VCaP (cell line): Measurements from ENCODE around the gene SFXN3.
A peak's percentile ranks its signal among the peaks of the same experiment; 100 is the strongest.

Source experiments
- H3K27ac ChIP-seq: fragments of 450-650 bp; 2 replicates; pipeline ENCODE4 v1.5.1; 2017
- CTCF ChIP-seq: fragments of 450-650 bp; conservative IDR thresholded peaks from 2 replicates; pipeline ENCODE4 v1.5.1; 2017; ENCODE audit warnings: mild to moderate bottlenecking, moderate library complexity

SFXN3 gene

DNA sequence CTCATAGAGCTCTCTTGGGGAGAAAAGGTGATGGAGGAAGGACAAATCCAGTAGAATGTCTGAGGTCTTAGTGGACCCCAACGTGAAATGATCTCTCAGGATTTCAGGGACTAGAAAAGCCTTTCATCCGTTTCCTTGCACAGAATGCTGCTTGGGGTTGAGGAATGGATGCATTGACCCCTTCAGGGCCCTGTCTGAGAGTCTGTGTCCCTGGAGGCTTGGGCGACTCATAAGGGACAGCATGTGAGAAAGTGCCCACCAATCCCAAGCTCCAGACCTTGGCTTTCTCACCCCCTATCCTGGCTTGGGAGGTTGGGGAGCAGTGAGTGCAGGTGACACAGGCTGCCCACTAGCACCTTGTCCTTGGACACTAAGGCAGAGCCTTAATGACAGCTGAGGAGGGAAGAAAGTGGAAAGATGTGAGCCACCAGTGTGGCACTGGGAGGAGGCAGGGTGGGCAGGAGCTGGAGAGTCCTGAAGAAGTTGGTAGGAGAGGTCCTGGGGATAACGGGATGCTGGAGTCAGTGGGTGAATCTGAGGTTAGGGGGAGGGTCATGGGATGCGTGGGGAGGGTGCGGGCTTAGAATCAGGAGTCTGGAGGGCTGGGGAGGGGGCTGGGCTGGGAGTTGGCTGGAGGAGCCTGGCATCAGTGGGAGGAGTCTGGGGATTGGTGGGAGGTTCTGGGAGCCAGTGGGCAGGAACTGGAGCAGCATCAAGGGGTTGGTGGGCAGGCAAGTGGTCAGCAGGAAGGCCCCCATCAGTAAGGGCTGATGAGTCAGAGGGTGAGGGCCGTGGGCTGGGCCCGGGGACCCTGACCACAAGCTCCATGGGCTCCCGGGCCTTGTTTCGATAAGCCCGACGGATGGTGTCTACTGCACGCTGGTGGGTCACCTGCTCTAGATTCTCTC is 22.9 kb upstream of the SFXN3 start:
- no peak for TF ChIP-seq CTCF
- H3K27ac ChIP-seq: no peak overlapping the region

DNA sequence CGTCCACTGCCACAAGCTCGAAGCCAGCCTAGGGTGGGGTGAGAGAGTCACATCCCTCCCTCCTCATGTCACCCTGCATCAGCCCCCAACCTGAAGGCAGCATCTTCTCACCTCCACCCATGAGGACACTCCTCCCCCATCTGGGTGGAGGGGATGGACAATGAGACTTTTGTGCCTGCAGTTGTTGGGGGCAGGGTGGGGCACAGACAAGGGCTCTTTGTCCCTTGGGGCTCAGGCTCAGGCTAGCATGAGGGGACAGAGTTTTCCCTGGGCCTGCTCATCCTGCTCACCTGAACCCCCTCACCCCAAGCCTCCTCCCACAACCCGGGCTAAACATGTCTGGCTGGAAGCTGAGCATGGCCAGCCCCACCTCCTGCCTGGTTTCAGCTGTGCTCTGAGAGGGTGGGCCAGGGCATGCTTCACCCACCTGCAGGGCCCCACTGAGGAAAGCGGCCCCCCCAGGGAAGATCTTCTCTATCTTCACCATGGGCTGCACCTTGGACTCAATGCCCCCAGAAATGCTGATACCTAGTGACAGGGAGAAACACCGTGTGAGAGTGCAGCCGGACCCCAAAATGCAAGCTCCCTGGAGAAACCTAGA is 22.1 kb upstream of the SFXN3 start:
- TF ChIP-seq CTCF: no peak

GRCh38 chr10:101010329-101010728 is 20.7 kb upstream of the SFXN3 start:
- no peak overlapping the region for H3K27ac ChIP-seq
- TF ChIP-seq CTCF: no peak

More for the DNA sequence above, 22.1 kb upstream of the SFXN3 start:
- H3K27ac ChIP-seq: no peak overlapping the region

DNA sequence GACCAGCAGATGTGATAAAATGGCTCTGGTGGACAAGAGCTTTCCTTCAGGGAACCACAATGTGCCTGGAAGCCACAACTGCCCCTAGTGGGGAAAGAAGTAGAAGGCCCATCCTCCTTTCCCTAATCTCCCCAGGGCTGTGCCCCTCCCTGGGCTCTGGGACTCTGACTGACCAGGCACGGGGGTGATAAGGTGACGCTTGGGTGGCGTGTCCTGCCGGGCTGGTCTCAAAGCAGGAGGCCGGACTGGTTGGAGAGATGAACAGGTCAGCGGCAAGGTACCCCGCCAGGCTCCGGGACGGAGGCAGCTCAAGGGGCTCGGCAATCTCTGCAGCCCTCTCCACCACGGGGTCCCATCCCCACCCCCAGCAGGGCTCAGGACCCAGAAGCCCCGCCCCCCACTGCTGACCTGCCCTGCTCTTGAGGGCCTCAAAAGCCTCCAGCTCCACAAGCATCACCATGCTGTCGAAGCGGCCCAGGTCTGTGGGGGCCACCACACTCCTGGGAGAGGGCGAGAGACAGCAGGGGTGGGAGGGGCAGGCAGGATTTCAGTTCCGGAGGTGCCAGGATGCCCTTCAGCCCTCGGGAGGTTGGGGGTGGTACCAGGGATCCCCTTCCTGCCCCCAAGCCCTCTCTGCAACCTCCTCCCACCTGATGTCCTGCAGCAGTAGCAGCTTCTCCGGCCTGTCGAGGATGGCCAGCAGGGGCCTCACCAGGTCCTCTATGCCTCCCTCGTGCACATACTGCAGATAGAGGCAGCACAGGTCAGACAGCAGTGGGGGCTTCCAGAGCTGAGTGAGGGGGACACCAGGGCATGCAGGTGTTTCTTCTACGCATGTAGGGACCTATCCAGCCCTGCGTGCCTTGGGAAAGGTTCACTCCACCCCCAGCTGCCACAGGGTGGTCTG is 19.3 kb upstream of the SFXN3 start:
- TF ChIP-seq CTCF: peak; percentile 49; the same call in 1 of the 2 replicates
- no peak overlapping the region for H3K27ac ChIP-seq

DNA sequence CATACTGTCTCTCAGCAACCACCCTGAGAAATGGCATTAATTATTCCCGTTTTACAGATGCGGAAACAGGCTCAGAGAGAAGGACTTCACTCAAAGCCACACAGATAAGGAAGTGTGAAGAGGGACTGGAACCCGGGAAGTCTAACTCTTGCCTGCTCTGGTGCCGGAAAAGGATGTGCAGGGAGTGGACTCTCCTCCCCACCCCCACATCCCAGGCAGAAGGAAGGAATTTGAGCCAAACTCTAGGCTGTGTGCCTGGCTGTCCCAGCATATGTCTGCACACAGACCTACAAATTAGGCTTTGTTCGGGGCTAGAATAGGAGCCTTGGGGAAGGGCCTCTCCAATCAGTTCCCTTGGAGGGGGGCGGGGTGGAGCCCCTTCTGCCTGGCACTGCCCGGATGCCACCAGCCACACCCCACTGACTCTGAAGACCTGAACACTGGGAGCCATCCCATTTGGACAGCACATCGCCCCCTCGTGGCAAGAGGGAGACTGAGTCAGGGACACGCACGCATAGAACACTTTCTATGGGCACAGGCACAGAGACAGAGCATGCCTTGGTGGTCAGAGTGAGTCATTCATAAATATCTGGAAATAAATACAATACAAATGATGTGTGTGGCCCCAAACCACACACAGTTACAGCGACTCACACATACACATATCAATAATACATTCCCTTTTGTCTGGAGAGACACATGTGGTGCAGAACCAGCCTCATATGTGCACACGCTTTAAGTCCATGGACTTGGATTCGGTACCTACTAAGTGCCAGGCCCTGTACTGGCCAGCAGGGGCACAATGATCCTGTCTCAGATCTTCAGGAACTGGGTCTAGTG is 18.3 kb upstream of the SFXN3 start:
- no peak overlapping the region for H3K27ac ChIP-seq
- peak; percentile 79 for TF ChIP-seq CTCF

DNA sequence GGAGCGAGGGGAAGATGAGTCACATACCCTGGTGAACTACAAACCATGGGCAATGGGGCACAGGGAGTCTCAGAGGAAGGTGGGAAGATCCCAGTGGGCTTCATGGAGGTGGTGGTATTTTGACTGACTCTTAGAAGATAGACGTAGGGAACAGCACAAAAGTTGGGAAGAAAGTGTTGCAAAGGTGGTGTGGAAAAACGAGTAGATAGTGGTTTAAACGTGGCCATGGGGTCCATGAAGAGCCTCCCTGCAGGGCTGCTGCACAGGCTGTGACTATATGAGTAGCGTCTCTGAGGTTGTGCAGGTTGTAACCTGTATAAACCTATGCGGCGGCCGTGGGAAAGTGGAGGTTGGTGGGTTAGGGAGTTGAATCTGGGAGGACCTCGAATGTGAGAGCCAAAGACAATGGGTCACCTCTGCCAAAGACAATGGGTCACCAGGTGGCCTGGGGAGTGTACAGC is 17.6 kb upstream of the SFXN3 start:
- TF ChIP-seq CTCF: no peak
- H3K27ac ChIP-seq: no peak overlapping the region
